Tibial artery (tissue), 4 donors: ENCODE measurements around the gene AP3B1.

ENCODE experiments used
- DNase-seq, 2 donors: peaks; one replicate each; pipeline ENCODE4 v3.0.0-alpha.2; 2019
- H3K27ac ChIP-seq, 2 donors: fragments of 200-600 bp; sonication (generic) in 1 of 2; 1 replicate in 1 of 2; 2 replicates in 1 of 2; pipeline ENCODE4 v1.5.1; 2018 to 2019; ENCODE audit warnings: mild to moderate bottlenecking in 1 of 2
- H3K27me3 ChIP-seq, 2 donors: fragments of 200-600 bp; sonication (generic) in 1 of 2; one replicate each; pipeline versions ENCODE4 v1.5.1 to v1.6.0; 2016 to 2019
- H3K36me3 ChIP-seq, 3 donors: fragments of 200-600 bp; sonication (generic) in 2 of 3; one replicate each; pipeline ENCODE4 v1.5.1; 2016 to 2019; ENCODE audit warnings: mild to moderate bottlenecking in 2 of 3
- H3K4me1 ChIP-seq, 4 donors: fragments of 200-600 bp; sonication (generic) in 2 of 4; 1 replicate in 3 of 4; 2 replicates in 1 of 4; pipeline ENCODE4 v1.5.1; 2016 to 2019
- H3K4me3 ChIP-seq, 2 donors: fragments of 200-600 bp; sonication (generic) in 1 of 2; 1 replicate in 1 of 2; 2 replicates in 1 of 2; pipeline ENCODE4 v1.5.1; 2018 to 2019; ENCODE audit warnings: mild to moderate bottlenecking in 2 of 2
- H3K9me3 ChIP-seq, 3 donors: fragments of 200-600 bp; sonication (generic) in 1 of 3; one replicate each; pipeline ENCODE4 v1.5.1; 2016 to 2019
- intact Hi-C: fragments of 100-400 bp; cut with DNase I; formaldehyde crosslinking; loops from one replicate; pipeline ENCODE4 v1.15.0; 2023; ENCODE audit warnings: low total_unique reads
- TF ChIP-seq, protein P1 (sequence below), 2 experiments: fragments of 200-600 bp in 1 of 2; fragments of 450-650 bp in 1 of 2; IDR thresholded peaks; one replicate each; pipeline ENCODE4 v1.5.1; 2017 to 2019; ENCODE audit warnings: antibody characterized with exemption in 2 of 2, mild to moderate bottlenecking in 1 of 2, moderate library complexity in 1 of 2

AP3B1 gene

DNA sequence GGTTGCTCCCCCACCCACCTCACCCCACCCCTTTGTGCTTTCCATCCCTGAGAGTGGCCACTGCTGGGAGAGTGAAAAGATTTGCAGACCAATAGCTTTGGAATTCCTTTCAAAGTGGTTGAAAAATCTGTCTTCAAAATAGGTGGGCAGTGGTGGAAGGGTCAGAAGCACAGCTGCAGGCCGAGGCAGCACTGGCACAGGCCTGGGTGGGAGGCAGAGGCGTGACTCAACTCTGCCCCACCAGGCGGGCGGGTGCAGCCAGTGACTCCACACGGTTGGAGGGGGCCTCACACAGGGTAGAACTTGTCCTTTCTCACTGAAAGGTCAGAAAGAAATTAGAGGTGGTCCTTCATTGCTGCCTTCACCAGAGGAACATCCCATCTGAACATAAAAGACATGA is 303.4 kb downstream of the AP3B1 start:
- no peaks in the 10 kb centered on the region for H3K27me3 ChIP-seq
- peaks cover 0 to 37% (median 16%) of the 10 kb centered on the region in 4 donors for H3K4me1 ChIP-seq
- no peak overlapping the region for H3K4me3 ChIP-seq
- TF ChIP-seq, protein P1, sequence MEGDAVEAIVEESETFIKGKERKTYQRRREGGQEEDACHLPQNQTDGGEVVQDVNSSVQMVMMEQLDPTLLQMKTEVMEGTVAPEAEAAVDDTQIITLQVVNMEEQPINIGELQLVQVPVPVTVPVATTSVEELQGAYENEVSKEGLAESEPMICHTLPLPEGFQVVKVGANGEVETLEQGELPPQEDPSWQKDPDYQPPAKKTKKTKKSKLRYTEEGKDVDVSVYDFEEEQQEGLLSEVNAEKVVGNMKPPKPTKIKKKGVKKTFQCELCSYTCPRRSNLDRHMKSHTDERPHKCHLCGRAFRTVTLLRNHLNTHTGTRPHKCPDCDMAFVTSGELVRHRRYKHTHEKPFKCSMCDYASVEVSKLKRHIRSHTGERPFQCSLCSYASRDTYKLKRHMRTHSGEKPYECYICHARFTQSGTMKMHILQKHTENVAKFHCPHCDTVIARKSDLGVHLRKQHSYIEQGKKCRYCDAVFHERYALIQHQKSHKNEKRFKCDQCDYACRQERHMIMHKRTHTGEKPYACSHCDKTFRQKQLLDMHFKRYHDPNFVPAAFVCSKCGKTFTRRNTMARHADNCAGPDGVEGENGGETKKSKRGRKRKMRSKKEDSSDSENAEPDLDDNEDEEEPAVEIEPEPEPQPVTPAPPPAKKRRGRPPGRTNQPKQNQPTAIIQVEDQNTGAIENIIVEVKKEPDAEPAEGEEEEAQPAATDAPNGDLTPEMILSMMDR (IDR thresholded peaks at IDR 0.05): no peak
- H3K9me3 ChIP-seq: no peaks in the 10 kb centered on the region
- H3K36me3 ChIP-seq: peaks cover 0 to 3% (median 0%) of the 10 kb centered on the region in 3 donors
- no peak overlapping the region for H3K27ac ChIP-seq
- intact Hi-C loops: no loop called here
- no peak for DNase-seq

DNA sequence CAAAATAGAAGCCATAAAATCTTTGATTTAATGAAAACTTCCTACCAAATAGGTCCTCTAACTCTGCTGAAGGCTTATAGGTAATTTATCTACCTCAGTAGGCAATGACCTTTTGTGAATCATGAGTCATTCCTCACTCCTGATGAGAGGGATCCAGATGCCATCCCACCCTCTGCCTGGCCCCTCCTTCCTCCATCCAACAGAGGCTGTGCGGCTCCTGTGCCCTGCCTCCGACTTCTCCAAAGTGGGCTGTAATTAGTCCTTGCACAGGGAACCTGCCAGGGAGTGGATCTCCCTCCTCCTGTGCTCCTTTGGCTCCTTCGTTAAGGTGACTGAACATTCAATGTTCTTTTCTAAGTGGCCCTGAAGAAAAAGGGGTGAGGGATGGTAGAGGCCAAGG is 304.5 kb downstream of the AP3B1 start:
- peaks cover 0 to 3% (median 0%) of the 10 kb centered on the region in 3 donors for H3K36me3 ChIP-seq
- no peak overlapping the region for H3K27ac ChIP-seq
- no peaks in the 10 kb centered on the region for H3K27me3 ChIP-seq
- peaks cover 0 to 33% (median 12%) of the 10 kb centered on the region in 4 donors for H3K4me1 ChIP-seq
- intact Hi-C loops: no loop called here
- no peak for DNase-seq
- H3K4me3 ChIP-seq: no peak overlapping the region
- TF ChIP-seq, protein P1 (IDR thresholded peaks at IDR 0.05): no peak
- H3K9me3 ChIP-seq: no peaks in the 10 kb centered on the region

DNA sequence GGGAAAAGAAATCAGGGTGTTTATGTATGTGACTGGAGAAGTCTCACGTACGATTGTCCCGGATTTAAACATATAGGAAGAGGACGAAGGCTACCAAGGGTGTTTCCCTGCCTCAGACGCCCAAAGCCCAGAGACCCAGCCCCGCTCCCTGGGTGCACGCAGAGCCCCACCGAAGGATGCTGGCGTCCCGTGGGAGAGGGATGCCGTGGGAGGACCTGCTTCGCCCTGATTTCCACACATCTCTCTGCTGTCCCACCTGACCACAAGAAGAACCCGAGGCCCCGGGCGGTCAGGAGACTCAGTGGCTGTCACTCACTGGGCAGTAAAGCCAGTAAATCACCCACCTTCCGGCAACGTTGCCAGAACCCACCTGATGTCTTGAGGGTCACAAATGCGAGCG is 306.5 kb downstream of the AP3B1 start:
- H3K4me1 ChIP-seq: peaks cover 0 to 33% (median 12%) of the 10 kb centered on the region in 4 donors
- H3K4me3 ChIP-seq: no peak overlapping the region
- TF ChIP-seq, protein P1 (IDR thresholded peaks at IDR 0.05): no peak
- no peak for DNase-seq
- intact Hi-C loops: no loop called here
- H3K27me3 ChIP-seq: no peaks in the 10 kb centered on the region
- H3K9me3 ChIP-seq: no peaks in the 10 kb centered on the region
- H3K36me3 ChIP-seq: peaks cover 0 to 3% (median 0%) of the 10 kb centered on the region in 3 donors
- H3K27ac ChIP-seq: no peak overlapping the region

DNA sequence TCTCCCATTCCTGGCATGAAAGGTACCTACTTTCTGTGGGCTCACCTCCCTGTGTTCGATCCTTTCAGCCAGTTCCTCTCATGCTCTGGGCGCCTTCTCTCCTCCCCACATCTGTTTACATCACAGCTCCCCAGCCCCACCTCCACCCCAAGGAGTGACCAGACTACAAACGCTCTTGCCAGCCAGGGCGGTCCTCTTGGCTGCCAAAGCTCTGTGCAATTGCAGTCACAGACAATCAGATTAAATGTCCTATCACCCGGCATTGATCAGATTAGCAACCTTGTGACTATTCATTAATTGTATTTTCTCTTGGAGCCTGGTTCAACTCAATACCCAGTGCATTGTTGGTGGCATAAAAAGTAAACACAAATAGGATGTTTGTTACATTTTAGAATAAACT is 307.2 kb downstream of the AP3B1 start:
- H3K4me3 ChIP-seq: no peak overlapping the region
- H3K27ac ChIP-seq: no peak overlapping the region
- intact Hi-C loops: no loop called here
- TF ChIP-seq, protein P1 (IDR thresholded peaks at IDR 0.05): no peak
- H3K36me3 ChIP-seq: no peaks in the 10 kb centered on the region
- no peak for DNase-seq
- H3K9me3 ChIP-seq: no peaks in the 10 kb centered on the region
- H3K4me1 ChIP-seq: peaks cover 0 to 34% (median 12%) of the 10 kb centered on the region in 4 donors
- no peaks in the 10 kb centered on the region for H3K27me3 ChIP-seq

DNA sequence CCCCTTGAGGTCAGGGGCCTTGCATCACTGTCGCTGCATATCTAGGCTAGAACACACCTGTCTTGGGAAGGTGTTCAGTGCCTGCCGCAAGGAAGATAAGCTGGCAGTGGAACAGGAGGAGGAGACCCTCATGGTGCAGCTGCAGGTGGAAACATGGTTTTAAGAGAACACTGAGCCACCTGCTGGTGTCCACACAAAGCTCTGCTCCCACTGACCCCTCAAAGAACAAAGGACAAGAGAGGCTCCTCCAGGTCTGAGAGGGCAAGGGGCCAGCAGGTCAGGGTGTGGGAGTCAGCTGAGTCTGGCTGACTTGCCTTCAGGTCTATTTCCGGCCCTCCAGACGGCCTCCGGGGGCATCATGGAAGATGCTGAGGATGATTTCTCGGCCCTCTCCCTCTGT is 308.2 kb downstream of the AP3B1 start:
- Histone ChIP-seq H3K4me1 (peaks cover 0 to 33% (median 12%) of the 10 kb centered on the region in 4 donors), H3K4me3 (no peak overlapping the region), H3K36me3 (no peaks in the 10 kb centered on the region), H3K27me3 (no peaks in the 10 kb centered on the region), H3K27ac (no peak overlapping the region), H3K9me3 (no peaks in the 10 kb centered on the region)
- DNase-seq: no peak
- intact Hi-C loops: no loop called here
- TF ChIP-seq, protein P1 (IDR thresholded peaks at IDR 0.05): no peak

DNA sequence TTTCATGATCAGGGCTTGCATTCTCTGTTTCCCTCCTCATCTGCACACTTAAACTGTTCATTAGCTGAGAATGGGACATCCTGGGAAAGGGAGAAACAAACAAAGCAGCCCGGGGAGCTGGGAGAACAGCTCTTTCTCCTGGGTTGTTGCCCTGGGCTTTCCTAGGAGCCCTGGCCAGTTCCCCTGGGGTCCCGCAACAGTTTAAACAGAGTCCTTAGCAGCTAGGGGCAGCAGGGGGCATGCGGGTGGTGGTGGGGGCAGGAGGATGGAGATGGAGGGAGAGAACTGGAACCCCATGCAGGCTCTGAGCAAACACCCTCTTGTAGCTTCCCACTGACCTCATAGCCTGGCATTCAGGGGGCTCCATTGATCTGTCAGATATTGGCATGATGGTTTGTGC is 309.3 kb downstream of the AP3B1 start:
- TF ChIP-seq, protein P1 (IDR thresholded peaks at IDR 0.05): no peak
- Histone ChIP-seq H3K4me3 (no peak overlapping the region), H3K27ac (peak overlapping the region; percentile 59 to 63), H3K9me3 (no peaks in the 10 kb centered on the region), H3K4me1 (peaks cover 0 to 28% (median 12%) of the 10 kb centered on the region in 4 donors), H3K36me3 (no peaks in the 10 kb centered on the region), H3K27me3 (no peaks in the 10 kb centered on the region)
- DNase-seq: no peak
- intact Hi-C loops: no loop called here
